ENCODE results near the gene CRLF3.
"Not testable (repeated sequence)": the region's sequence is repeated elsewhere in the genome, so short reads cannot be mapped to it uniquely, and the experiment has no call there.

Gene CRLF3

DNA sequence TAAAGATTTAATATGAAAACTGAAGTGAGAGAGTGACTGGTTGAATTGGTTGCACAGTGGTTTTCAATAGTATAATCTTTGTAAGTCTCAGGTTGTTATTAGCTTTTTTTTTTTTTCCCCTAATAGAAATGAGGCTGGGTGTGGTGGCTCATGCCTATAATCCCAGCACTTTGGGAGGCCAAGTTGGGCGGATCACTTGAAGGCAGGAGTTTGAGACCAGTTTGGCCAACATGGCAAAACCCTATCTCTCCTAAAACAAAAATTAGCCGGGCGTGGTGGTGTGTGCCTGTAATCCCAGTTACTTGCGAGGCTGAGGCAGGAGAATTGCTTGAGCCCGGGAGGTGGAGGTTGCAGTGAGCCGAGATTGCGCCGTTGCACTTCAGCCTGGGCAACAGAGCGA lies 89.3 kb downstream of the CRLF3 start:
- not testable (repeated sequence) for DNase-seq

DNA sequence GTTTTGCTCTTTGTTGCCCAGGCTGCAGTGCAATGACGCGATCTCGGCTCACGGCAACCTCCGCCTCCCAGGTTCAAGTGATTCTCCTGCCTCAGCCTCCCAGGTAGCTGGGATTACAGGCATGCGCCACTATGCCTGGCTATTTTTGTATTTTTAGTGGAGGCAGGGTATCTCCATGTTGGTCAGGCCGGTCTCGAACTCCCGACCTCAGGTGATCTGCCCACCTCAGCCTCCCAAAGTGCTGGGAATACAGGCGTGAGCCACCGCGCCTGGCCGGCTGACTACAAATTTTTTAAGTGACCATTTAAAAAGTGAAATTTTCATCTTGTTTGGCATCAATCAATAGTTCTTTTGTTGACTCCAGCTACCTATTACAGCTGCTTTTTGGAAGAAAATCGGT lies 90.3 kb downstream of the CRLF3 start:
- not testable (repeated sequence) for DNase-seq
